GM12891 (cell line): Measurements from ENCODE around the gene EMC10.

Experiments used
- POLR2A ChIP-seq: IDR thresholded peaks from 2 replicates; pipeline ENCODE4 v1.6.1; 2011; ENCODE audit warnings: low read depth, low read length, control low read depth
- TAF1 ChIP-seq: IDR thresholded peaks from 2 replicates; pipeline ENCODE4 v1.6.1; 2011; ENCODE audit warnings: low read depth, low read length, control low read depth

GRCh38 chr19:50476907-50477238 lies 566 bp downstream of the EMC10 start:
- TF ChIP-seq POLR2A (no peak), TAF1 (no peak)
